Activated naive CD8-positive, alpha-beta T cell treated with anti-CD3 and anti-CD28 coated beads, Interleukin-2, amount 50 U/mL, for 24 hours (primary cell): ENCODE data around the gene APOL1.

Experiments
- ATAC-seq: fragments of 150-1000 bp; cut with Tn5 transposase; one replicate; pipeline ENCODE4 v1.10.0; 2021
- DNase-seq: peaks from one replicate; pipeline ENCODE4 v3.0.0; 2021
- H3K27ac Mint-ChIP-seq: one replicate; pipeline ENCODE4 v1.8.0; 2021; ENCODE audit warnings: mild to moderate bottlenecking, mixed read lengths
- H3K27me3 Mint-ChIP-seq: one replicate; pipeline ENCODE4 v1.8.0; 2021; ENCODE audit warnings: mixed read lengths
- H3K36me3 Mint-ChIP-seq: one replicate; pipeline ENCODE4 v1.8.0; 2021; ENCODE audit warnings: low read depth, mixed read lengths
- H3K4me1 Mint-ChIP-seq: one replicate; pipeline ENCODE4 v1.8.0; 2021; ENCODE audit warnings: mixed read lengths
- H3K4me3 Mint-ChIP-seq: one replicate; pipeline ENCODE4 v1.8.0; 2021; ENCODE audit warnings: mild to moderate bottlenecking, moderate library complexity, mixed read lengths
- H3K9me3 Mint-ChIP-seq: one replicate; pipeline ENCODE4 v1.8.0; 2021; ENCODE audit warnings: mixed read lengths

The APOL1 gene

DNA sequence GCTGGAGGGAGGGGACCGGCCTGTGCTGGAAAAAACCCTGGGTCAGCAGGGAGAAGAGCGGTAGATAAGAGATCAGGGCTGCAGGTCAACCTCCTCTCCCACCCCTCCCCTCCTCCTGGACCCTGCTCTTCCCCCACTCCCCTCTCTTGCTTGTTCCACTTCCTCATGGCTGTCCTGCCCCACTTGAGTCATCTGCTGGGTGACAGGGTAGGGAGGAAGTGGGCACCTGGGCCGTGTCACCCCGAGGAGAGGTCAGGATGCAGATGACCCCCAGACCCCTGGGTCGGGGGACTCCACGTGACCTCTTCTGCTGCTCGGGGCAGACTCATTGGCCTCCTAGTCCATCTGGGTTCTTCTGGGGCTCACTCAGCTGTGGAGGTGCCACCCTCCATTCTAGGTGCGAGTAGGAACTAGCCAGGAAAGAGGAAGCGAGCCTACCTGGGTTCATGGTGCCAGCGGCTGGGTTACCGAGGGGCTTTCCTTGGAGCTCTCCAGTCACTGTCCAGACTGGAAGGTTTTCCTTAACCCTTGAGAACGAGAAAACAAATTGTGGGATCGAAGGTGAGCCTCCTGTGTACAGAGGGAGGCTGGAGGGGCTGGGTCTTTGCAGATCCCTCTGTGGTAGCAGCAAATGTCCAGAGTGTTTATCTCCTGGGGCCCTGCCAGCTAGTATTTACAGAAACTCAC, 20.1 kb upstream of the APOL1 start:
- DNase-seq (no peak), ATAC-seq (no peak)
- H3K27ac Mint-ChIP-seq: no peak overlapping the region
- no peaks in the 10 kb centered on the region for H3K9me3 Mint-ChIP-seq
- H3K27me3 Mint-ChIP-seq: no peaks in the 10 kb centered on the region
- H3K4me3 Mint-ChIP-seq: no peak overlapping the region
- peaks cover 53% of the 10 kb centered on the region for H3K36me3 Mint-ChIP-seq
- H3K4me1 Mint-ChIP-seq: peaks cover 38% of the 10 kb centered on the region

DNA sequence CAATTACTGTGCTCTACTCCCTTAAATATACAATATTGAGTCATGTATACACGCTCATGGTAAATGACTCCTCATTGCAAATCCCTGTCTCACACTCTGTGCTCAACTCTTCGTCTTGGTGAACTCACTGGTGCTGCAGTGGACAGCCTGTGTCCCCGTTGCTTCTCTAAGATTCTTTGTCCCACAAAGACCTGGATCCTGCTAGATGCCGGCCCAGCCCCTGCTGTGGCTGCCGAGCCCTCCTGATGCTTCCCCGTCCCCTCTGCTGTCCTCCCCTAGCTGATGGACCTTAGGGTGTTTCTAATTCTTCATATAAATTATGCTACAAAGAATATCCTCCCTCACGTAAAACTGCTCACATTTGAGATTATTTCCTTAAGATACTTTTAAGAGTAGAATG, 19.1 kb upstream of the APOL1 start:
- no peak overlapping the region for H3K4me3 Mint-ChIP-seq
- DNase-seq: no peak
- peaks cover 43% of the 10 kb centered on the region for H3K4me1 Mint-ChIP-seq
- H3K27me3 Mint-ChIP-seq: no peaks in the 10 kb centered on the region
- H3K9me3 Mint-ChIP-seq: no peaks in the 10 kb centered on the region
- no peak for ATAC-seq
- peaks cover 52% of the 10 kb centered on the region for H3K36me3 Mint-ChIP-seq
- no peak overlapping the region for H3K27ac Mint-ChIP-seq

DNA sequence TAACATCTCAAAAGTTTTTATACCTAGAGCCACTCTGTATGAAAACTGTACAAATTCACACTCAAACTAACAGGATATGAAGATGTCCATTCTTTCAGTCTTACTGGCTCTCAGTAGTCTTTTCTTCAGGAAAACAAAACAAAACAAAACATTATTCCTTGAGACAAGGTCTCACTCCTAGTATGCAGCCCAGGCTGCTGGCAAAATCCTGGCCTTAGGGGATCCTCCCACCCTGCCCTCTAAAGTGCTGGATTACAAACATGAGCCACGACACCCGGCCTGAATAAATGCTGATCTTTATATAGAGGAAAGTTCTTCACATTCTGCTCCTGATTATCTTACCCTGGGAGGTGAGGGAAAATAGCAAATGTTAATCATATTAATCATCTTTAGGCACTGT, 18.7 kb upstream of the APOL1 start:
- peaks cover 43% of the 10 kb centered on the region for H3K4me1 Mint-ChIP-seq
- DNase-seq (no peak), ATAC-seq (no peak)
- no peak overlapping the region for H3K4me3 Mint-ChIP-seq
- no peaks in the 10 kb centered on the region for H3K9me3 Mint-ChIP-seq
- H3K27ac Mint-ChIP-seq: no peak overlapping the region
- no peaks in the 10 kb centered on the region for H3K27me3 Mint-ChIP-seq
- peaks cover 50% of the 10 kb centered on the region for H3K36me3 Mint-ChIP-seq

DNA sequence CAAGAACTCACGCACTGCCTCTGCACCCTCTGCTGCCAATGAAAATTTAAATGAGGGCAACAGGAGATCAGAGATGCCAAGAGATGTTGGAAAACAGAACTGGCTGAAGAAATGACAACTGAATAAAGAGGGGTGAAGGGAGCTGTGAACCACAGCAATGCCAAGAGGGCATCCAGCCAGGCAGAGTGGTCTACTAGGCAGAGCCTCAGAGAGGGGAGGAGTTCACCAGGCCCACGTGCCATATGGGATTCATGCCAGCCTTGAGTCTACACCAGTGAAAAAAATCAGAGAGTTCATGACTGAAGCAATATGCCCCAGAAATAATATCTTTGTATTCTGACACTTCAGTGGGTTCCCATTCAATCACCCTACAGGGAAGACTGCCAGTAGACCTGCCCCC, 18.0 kb upstream of the APOL1 start:
- ATAC-seq (no peak), DNase-seq (no peak)
- H3K9me3 Mint-ChIP-seq: no peaks in the 10 kb centered on the region
- no peak overlapping the region for H3K27ac Mint-ChIP-seq
- H3K4me1 Mint-ChIP-seq: peaks cover 49% of the 10 kb centered on the region
- no peaks in the 10 kb centered on the region for H3K27me3 Mint-ChIP-seq
- H3K36me3 Mint-ChIP-seq: peaks cover 49% of the 10 kb centered on the region
- H3K4me3 Mint-ChIP-seq: no peak overlapping the region

DNA sequence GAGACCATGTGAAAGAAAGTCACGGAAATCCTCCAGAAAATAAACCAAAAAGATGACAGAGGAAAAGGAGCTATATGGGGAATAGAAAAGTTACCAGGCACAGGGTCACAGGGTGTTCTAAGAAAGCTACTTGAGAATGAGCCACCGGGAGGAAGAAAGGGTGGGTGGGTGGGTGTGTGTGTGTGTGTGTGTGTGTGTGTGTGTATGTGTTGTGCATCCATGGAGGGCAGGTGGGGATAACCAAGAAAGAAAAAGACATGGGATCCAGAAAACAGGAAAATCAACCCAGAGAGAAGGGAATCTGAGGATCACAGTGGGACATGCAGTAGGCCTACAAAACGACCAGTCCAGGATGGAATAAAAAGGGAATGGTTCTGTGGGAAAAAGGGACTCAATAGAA, 17.3 kb upstream of the APOL1 start:
- peaks cover 54% of the 10 kb centered on the region for H3K4me1 Mint-ChIP-seq
- peaks cover 46% of the 10 kb centered on the region for H3K36me3 Mint-ChIP-seq
- no peaks in the 10 kb centered on the region for H3K9me3 Mint-ChIP-seq
- peak overlapping the region; percentile 98 for H3K4me3 Mint-ChIP-seq
- DNase-seq (no peak), ATAC-seq (no peak)
- no peak overlapping the region for H3K27ac Mint-ChIP-seq
- H3K27me3 Mint-ChIP-seq: no peaks in the 10 kb centered on the region

DNA sequence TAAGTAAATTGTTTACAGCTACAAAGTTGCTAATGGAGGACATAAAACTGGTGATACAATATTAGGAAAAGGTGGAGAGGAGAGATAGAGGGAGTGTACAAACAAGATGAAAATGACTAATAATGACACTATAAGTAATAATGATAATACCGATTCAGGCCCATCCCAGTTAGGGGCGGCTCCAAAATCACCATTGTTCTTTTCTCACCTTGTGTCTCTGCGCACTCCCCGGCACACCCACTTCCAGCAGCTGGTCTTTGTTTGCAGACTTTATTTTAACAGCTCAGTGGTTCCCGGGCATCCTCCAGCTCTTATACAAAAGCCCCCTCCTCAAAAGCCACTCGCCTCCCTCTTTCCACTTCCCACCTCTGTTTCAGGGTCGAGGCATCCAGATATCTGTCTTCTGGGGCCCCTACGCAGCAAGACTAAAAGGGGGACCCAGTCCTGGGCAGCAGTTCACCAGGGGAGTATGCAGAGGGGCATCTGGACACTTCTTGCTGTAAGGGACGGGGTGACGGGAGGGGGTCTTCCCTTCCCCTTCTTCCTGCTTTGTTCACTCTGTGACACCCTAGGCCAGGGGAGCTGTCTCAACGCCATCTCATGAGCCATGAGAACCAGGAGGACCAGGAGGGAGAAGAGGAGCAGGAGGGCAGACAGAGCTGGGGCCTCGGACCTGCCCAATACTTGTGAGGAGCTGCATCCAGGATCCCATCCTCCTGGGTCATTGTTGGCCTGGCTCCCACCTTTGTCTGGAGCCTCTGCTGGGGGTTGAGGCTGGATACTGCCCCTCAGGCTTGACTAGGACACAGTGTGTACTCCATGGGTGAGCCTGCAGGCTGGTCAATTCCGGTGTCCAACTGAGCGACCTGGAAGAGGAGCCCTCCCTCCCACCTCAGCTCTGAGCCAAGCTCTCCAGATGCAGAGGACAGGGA, 16.3 kb upstream of the APOL1 start:
- H3K9me3 Mint-ChIP-seq: no peaks in the 10 kb centered on the region
- H3K27me3 Mint-ChIP-seq: no peaks in the 10 kb centered on the region
- no peak for DNase-seq
- peak overlapping the region; percentile 98 for H3K4me3 Mint-ChIP-seq
- H3K27ac Mint-ChIP-seq: peak overlapping the region; percentile 3
- ATAC-seq: no peak
- H3K36me3 Mint-ChIP-seq: peaks cover 37% of the 10 kb centered on the region
- H3K4me1 Mint-ChIP-seq: peaks cover 54% of the 10 kb centered on the region

DNA sequence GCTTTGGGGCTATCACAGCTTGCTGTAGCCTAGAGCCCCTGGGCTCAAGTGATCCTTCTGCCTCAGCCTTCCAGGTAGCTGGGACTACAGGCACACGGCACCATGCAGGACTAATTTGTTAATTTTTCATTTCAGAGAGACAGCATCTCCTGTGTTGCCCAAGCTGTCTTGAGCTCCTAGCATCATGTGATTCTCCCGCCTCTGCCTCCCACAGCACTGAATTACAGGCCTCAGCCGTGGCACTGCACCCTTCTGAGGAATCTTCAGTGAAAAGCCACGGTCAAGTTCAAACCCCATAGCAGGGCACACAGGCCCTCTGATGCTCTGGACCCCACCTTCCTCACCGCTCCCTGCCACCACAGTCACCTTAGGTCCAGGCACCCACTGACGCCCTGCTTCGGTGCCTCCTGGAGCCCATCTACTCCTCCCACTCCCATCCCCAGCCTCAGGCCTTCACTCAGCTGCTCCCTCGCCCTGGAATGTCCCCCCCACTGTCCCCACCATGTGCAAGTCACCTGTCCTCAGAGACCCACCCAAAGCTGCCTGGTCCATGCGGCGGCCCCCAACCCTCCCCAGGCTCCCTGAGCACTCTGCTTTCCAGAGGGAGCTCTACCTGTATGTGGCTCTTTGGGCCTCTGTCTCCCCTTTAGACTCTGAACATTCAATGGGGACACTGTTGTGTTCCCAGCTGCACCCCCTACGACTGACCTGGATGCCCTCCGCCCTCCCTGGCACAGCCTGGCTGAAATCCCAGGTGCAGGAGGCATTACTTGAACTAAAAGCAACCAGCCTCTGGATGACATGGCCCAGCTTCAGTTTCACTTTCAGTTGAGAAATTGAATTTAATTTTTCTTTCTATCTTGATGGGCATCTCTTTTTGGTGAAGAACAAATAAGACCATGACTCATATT, 15.2 kb upstream of the APOL1 start:
- no peaks in the 10 kb centered on the region for H3K27me3 Mint-ChIP-seq
- DNase-seq (peak; percentile 22), ATAC-seq (peak; percentile 11)
- H3K4me1 Mint-ChIP-seq: peaks cover 53% of the 10 kb centered on the region
- H3K36me3 Mint-ChIP-seq: peaks cover 31% of the 10 kb centered on the region
- peak overlapping the region; percentile 98 for H3K4me3 Mint-ChIP-seq
- no peaks in the 10 kb centered on the region for H3K9me3 Mint-ChIP-seq
- peak overlapping the region; percentile 99 for H3K27ac Mint-ChIP-seq

DNA sequence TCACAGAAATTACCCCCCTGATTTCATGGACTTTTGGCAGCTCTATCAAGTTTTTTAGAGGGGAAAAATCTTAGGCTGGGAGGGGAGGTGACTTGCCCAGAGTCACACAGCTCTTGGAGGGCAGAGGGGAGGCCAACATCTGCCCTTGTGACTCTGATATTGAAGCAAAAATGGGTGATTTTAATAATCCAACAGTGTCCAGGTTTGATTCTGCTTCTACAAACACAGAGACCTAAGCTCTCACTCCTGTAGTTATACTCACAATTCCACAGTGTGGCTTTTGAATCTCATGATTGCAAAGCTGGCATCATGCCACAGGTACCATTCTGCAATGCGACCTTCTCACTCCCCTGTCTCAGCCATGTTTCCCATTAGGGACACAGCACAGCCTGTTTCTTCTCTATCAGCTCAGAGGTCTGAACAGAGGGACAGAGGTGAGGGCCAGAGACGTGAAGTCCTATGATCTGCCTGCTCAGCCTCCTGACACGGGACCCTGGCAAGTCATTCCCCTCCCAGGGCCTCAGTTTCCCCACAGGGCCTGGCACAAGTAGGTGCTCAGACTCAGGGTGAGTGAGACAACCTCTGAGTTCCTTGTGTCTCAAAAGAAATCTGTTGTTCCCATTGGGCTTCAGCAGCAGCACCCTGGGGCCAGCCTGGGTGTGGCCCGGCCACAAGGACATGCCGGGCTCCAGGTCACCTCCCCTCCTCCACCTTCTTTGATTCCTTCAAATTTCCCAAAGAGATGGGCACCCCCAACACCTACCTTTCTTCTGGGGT, 14.4 kb upstream of the APOL1 start:
- Mint-ChIP-seq H3K4me3 (peak overlapping the region; percentile 98), H3K4me1 (peaks cover 53% of the 10 kb centered on the region), H3K27me3 (no peaks in the 10 kb centered on the region), H3K9me3 (no peaks in the 10 kb centered on the region), H3K36me3 (peaks cover 31% of the 10 kb centered on the region), H3K27ac (peak overlapping the region; percentile 99)
- ATAC-seq (peak; percentile 18), DNase-seq (no peak)

DNA sequence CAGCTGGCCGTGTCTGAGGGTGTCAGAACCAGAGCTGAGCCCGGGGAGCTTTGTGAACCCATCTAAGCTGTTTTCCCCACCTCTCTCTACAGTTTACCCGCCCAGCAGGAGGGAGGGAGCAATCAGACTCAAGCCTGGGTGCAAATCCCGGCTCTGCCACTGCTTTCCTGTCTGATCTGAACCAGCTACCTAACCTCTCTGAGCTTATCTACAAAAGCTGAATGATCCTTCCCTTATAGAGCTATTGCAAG, 13.9 kb upstream of the APOL1 start:
- DNase-seq: peak; percentile 16
- Mint-ChIP-seq H3K9me3 (no peaks in the 10 kb centered on the region), H3K36me3 (peaks cover 31% of the 10 kb centered on the region), H3K27ac (peak overlapping the region; percentile 99), H3K27me3 (no peaks in the 10 kb centered on the region), H3K4me3 (peak overlapping the region; percentile 98), H3K4me1 (peaks cover 53% of the 10 kb centered on the region)
- no peak for ATAC-seq

DNA sequence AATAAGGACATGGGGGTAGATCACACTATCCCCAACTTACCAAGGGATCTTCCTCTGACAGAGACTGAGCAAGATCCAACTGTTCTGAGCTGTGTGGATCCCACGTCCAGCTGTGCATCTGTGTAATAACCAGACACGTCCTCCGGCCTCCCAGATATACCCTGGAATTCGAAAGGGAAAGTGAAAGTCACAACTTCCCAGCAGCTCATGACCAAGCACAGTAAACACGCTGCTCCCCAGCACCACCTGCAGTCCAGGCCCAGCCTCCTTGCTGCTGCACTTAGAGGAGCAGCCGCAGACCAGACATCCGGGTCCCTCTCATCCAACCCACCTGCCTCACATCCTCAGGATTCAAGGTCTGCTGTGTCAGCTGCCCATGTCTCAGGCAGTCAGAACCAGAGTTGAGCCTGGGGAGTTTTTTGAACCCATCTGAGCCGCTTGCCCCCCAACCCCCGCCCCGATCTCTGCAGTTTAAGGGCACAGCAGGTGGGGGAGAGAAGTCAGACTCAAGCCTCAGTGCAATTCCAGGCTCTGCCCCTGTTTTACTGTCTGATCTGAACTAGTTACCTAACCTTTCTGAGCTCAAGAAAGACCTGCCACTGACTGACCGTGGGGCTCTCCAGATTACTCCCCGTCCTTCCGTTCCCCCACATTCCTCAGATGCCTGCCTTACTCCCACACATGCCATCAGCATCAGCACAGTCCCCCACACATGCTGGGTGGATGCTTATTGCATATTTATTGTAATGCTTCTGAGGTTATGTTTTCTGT, 13.3 kb upstream of the APOL1 start, which contains the start of gene APOL2:
Gene APOL2 (minus strand): TSS at position 127 of the 771 bp plus-strand sequence. CDS start 6,365 bp downstream, outside the sequence.
- H3K36me3 Mint-ChIP-seq: peaks cover 31% of the 10 kb centered on the region
- peak; percentile 98 for ATAC-seq

DNA sequence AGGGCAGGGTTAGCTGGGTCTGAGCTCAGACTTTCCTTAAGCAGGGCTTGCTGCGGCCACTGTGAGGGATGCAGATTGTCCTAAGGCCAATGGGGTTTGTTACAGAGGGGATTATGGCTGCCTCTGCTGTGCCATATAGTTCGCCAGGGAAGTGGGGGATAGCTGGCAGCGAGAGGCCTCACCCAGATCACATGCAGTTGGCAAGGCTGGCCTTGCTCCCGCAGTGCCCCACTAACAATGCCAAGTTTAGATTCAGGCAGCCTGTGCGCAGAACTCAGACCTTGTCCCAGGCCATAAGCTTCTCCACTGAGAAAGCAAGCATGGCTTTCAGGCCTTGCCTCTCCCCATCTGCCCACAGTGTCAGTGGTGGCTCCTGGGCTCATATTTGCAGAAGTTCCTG, 8.9 kb upstream of the APOL1 start:
- Mint-ChIP-seq H3K4me1 (peaks cover 11% of the 10 kb centered on the region), H3K4me3 (no peak overlapping the region), H3K9me3 (no peaks in the 10 kb centered on the region), H3K36me3 (peaks cover 5% of the 10 kb centered on the region), H3K27me3 (no peaks in the 10 kb centered on the region), H3K27ac (no peak overlapping the region)
- DNase-seq: no peak
- no peak for ATAC-seq

More for the DNA sequence above, 13.3 kb upstream of the APOL1 start, which contains the start of gene APOL2:
- DNase-seq: peak; percentile 82
- Mint-ChIP-seq H3K4me1 (peaks cover 49% of the 10 kb centered on the region), H3K27ac (peak within 1 kb of the TSS; percentile 99), H3K9me3 (no peaks in the 10 kb centered on the region), H3K4me3 (peak within 1 kb of the TSS; percentile 98), H3K27me3 (no peaks in the 10 kb centered on the region)

DNA sequence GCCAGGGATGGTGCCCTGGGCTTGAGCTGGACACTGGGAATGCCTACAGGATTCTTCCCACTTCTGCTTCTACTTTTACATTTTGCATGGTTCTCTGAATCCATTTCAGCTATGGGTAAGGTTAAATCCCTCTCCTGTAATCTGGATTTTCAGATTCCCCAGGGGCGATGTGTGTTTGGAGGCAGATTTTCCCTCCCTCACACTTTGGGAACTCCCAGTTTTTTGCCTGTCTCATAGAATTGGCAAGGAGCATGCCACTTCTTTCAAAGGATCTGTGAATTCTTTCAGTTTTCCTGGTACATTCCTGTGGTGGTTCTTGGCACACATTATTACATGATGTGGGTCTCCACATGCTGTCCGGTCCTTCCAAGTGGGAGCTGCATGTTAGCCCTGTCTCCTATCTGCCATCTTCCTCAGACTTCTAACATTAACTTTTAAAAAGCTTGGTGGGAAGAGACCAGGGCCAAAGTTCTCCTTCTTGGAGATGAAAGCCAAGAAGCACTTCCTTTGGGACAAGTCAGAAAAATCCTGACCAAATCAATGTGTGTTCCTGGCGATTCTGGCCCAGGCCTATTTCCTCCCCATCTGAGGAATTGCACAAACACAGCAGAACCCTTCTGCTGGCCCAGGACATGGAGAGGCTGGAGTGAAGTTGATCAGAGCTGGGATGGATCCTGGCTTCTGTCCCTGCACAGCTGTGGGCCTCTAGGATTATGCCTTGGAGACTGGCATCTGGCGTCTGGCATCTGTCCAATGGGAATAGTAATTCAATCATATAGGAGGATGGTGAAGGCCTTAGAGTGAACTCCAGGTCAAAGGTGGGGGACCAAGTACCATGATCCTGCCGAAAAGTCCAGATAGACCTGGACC, 8.2 kb upstream of the APOL1 start:
- H3K9me3 Mint-ChIP-seq: no peaks in the 10 kb centered on the region
- peaks cover 7% of the 10 kb centered on the region for H3K4me1 Mint-ChIP-seq
- H3K27ac Mint-ChIP-seq: no peak overlapping the region
- no peak for DNase-seq
- H3K4me3 Mint-ChIP-seq: no peak overlapping the region
- H3K27me3 Mint-ChIP-seq: no peaks in the 10 kb centered on the region
- peaks cover 4% of the 10 kb centered on the region for H3K36me3 Mint-ChIP-seq
- ATAC-seq: no peak
